PFSK-1 (cell line): ENCODE measurements around the gene RUNDC3A.
A peak's percentile ranks its signal among the peaks of the same experiment; 100 is the strongest.

Experiments
- FOXP2 ChIP-seq: optimal IDR thresholded peaks from 2 replicates; pipeline ENCODE3; 2011; ENCODE audit warnings: borderline replicate concordance, control low read depth, inconsistent platforms; ENCODE audit not compliant: insufficient read depth; ENCODE audit errors: extremely low read length, extremely low read depth
- POLR2AphosphoS5 ChIP-seq: IDR thresholded peaks from 2 replicates; pipeline ENCODE4 v1.6.1; 2012; ENCODE audit warnings: low read depth, mild to moderate bottlenecking, control low read depth, low read length, moderate library complexity
- REST ChIP-seq, 2 experiments: IDR thresholded peaks; 2 replicates each; pipeline versions ENCODE4 v1.6.1 to v1.8.0; 2011 to 2012; ENCODE audit warnings: low read depth in 2 of 2, low read length in 2 of 2, control low read depth in 1 of 2, inconsistent platforms in 1 of 2, mild to moderate bottlenecking in 1 of 2, moderate library complexity in 1 of 2; ENCODE audit not compliant: insufficient read depth in 1 of 2
- SIN3A ChIP-seq: IDR thresholded peaks from 2 replicates; pipeline ENCODE4 v1.6.1; 2012; ENCODE audit warnings: mild to moderate bottlenecking, low read length, moderate library complexity, borderline replicate concordance; ENCODE audit not compliant: insufficient read depth
- TAF1 ChIP-seq: IDR thresholded peaks from 2 replicates; pipeline ENCODE4 v1.6.1; 2012; ENCODE audit warnings: low read length, control low read depth, borderline replicate concordance; ENCODE audit not compliant: insufficient read depth

RUNDC3A gene

DNA sequence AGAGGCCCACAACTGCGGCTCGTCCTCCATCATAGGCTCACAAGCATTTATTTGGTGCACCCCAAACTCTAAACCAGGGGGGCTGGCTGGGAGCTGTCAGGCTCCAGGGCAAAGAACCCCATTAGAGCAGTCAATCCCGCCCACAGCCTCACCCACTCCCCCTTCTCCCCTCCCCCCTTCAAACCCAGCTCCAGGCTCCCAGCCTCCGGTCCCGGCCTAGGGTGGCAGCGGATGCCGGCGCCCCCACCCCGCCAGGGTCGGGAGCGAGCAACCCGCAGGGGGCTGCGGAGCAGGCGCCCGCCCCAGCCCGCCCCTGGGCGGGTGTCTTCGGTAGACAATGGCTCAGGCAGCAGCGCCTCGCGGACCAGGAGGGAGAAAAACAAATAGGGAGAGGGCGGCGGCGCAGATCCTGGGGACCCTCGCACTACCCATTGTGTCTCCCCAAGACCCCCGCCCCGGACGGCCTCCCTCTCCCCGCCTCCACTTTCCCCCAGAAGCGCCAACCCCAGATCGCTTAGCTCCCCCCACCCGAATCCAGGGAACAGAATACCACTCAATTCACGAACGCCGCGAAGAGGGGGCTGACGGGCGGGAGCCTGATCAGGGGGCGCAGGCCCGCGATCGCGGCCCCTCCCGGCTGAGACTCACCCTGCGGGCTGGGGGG, 54.7 kb downstream of the RUNDC3A start:
- TF ChIP-seq TAF1 (peak; percentile 31; the same call in 1 of the 2 replicates), FOXP2 (no peak)

- peak; percentile 52 for TF ChIP-seq FOXP2
- TF ChIP-seq REST (IDR thresholded peaks at IDR 0.05; ENCODE audit: insufficient read depth in 1 of 2, low read depth in 2 of 2, low read length in 2 of 2) = no peak
Measured at GRCh38 chr17:44363613-44364159, 55.3 kb downstream of the RUNDC3A start, which contains the start of gene FAM171A2. Gene FAM171A2, minus strand, starts transcription at chr17:44363853. Its CDS starts 139 bp downstream, at chr17:44363714.

DNA sequence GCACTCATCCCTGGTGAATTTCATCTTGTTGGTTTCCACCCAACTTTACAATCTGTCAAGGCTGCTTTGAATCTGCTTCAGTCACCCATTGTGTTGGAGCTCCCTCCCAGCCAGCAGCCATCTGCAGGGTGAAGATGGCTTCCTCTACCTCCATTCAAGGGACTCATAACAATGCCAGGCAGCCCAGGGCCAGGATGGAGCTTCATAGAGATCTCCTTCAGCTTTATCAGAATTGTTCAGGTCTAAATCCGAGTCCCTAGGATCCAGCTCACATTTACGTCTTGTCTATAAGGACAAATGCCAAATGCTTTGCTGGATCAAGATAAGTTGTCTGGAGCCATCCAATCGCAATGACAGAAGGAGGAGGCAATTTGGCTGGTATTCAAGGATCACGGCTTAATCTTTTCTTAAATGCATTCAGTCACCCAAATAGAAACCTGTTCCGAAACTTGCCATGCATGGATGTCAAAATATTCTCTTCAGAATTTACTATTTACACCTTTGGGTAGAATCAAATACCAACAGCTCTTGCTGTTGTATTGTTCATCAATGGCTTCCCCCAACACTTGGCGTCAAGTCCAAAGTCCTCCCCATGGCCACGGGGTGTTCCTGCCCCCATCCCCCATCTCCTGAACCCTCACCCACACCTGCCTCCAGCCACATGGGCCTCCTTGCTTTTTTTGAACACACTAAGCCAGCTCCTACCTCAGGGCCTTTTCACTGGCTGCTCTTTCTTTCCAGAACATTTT, 59.0 kb downstream of the RUNDC3A start:
- TF ChIP-seq SIN3A (no peak), POLR2AphosphoS5 (no peak), TAF1 (no peak), REST (IDR thresholded peaks at IDR 0.05; ENCODE audit: insufficient read depth in 1 of 2, low read depth in 2 of 2, low read length in 2 of 2) (no peak), FOXP2 (no peak)
